NOMO-1 treated with dmso at 0.1 percent for 144 hours (cell line): ENCODE results near the gene TTC28.
"Not testable (repeated sequence)": the region's sequence is repeated elsewhere in the genome, so short reads cannot be mapped to it uniquely, and the experiment has no call there.

Experiments used
- DNase-seq: peaks from one replicate; lab custom pipeline; 2025; ENCODE audit not compliant: unreplicated experiment; lab: John Stamatoyannopoulos, UW

Gene TTC28

GRCh38 chr22:28560743-28561101, 118.9 kb downstream of the TTC28 start:
- not testable (repeated sequence) for DNase-seq

GRCh38 chr22:28560046-28560742, 119.4 kb downstream of the TTC28 start:
- no peak for DNase-seq

GRCh38 chr22:28557184-28557583, 122.5 kb downstream of the TTC28 start:
- no peak for DNase-seq

GRCh38 chr22:28553108-28553866, 126.4 kb downstream of the TTC28 start:
- DNase-seq: not testable (repeated sequence)

DNA sequence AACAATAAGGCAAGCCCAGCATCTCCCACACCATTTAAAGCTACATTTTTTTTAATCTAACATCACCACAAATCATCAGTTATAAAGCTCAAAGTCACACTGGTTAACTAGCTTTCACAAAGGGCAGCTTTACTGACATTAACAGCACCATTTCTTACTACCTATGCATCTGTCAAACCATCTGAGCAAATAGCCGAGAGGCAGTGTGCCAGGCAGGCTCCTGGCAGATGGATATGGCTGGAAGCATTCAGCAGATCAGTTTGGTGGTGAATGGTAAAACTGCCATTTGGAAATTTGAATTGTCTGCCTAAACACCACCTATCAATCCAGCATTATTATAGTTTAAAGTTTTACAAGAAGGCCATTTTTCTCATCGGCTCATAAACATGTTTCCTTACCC, 131.2 kb downstream of the TTC28 start:
- DNase-seq: no peak

GRCh38 chr22:28547132-28547842, 132.4 kb downstream of the TTC28 start:
- DNase-seq: no peak

DNA sequence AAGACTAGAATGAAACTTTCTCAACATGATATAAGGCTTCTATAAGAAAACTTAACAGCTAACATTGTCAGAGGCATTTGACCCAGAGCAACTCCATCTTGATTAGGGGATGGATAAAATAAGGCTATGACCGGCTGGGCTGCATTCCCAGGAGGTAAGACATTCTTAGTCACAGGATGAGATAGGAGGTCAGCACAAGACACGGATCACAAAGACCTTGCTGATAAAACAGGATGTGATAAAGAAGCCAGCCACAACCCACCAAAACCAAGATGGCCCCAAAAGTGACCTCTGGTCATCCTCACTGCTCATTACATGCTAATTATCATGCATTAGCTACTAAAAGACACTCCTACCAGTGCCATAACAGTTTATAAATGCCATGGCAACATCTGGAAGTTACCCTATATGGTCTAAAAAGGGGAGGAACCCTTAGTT, 135.2 kb downstream of the TTC28 start:
- DNase-seq: no peak

- DNase-seq: no peak
These were observed 136.5 kb downstream of the TTC28 start for GRCh38 chr22:28542980-28543621.

- DNase-seq: no peak
These were observed 138.5 kb downstream of the TTC28 start for GRCh38 chr22:28541137-28541536.

GRCh38 chr22:28538922-28539321, 140.7 kb downstream of the TTC28 start:
- no peak for DNase-seq

- DNase-seq: not testable (repeated sequence)
These were observed 149.1 kb downstream of the TTC28 start for GRCh38 chr22:28530565-28530964.

DNA sequence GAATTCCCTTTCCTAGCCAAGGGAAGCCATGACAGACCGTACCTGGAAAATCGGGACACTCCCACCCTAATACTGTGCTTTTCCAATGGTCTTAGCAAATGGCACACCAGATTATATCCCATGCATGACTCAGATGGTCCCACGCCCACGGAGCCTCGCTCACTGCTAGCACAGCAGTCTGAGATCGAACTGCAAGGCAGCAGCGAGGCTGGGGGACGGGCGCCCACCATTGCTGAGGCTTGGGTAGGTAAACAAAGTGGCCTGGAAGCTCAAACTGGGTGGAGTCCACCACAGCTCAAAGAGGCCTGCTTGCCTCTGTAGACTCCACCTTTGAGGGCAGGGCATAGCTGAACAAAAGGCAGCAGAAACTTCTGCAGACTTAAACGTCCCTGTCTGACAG, 150.5 kb downstream of the TTC28 start:
- not testable (repeated sequence) for DNase-seq

- no peak for DNase-seq
These were observed 158.2 kb downstream of the TTC28 start for GRCh38 chr22:28521451-28521850.

DNA sequence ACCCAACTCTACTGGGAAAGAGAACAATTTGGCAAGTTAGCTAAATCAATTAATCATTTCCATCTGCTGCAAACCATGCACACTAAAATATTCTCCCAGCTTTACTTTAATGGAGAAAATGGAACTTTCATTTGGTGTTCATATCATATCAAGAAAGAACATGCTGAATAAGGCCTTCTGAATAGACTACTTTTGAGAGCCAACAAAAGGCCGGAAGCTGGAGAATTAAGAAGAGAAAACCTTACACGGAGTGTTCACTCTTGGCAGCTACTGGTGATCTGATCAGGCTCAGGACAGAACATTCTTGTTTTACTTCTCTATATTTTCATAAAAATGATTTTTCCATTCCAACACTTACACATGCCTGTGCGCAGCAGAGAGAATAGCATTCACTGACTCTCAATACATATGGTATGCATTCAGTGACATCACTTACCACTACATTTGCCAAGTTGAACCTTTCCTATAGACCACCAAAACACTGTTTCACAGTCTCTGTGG, 165.3 kb downstream of the TTC28 start:
- no peak for DNase-seq

GRCh38 chr22:28512387-28512786, 167.3 kb downstream of the TTC28 start:
- DNase-seq: not testable (repeated sequence)

- DNase-seq: no peak
These were observed 171.7 kb downstream of the TTC28 start for GRCh38 chr22:28507896-28508295.

DNA sequence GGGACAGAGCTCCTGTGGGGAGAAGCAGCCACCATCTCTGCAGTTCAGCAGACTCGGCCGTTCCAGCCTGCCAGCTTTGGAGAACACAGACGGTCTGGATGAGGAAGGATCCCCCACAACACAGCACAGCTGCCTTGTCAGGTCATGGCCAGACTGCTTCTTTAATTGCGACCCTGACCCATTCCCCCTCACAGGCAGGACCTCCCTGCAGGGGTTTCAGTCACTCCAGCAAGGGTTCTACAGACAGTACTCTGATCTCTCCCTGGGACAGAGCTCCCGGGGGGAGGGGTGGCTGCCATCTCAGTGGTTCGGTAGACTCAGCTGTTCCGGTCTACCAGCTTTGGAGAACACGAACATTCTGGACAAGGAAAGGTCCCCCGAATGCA, 173.5 kb downstream of the TTC28 start:
- no peak for DNase-seq

GRCh38 chr22:28505416-28506149, 174.1 kb downstream of the TTC28 start:
- no peak for DNase-seq

GRCh38 chr22:28500006-28500405, 179.6 kb downstream of the TTC28 start:
- DNase-seq: no peak

- no peak for DNase-seq
These were observed 181.6 kb downstream of the TTC28 start for GRCh38 chr22:28498044-28498443.

- DNase-seq: no peak
These were observed 182.5 kb downstream of the TTC28 start for GRCh38 chr22:28497188-28497587.
